Dendritic cell treated with granulocyte-macrophage colony-stimulating factor and Interleukin-4, amounts not matched to agents 40 ng/mL and 50 ng/mL, for 4 days (primary cell): ENCODE measurements around the gene FDXACB1.

Experiments
- H3K27ac Mint-ChIP-seq: one replicate; pipeline ENCODE4 v1.8.0; 2022; ENCODE audit warnings: mild to moderate bottlenecking, mixed read lengths
- H3K27me3 Mint-ChIP-seq: one replicate; pipeline ENCODE4 v1.8.0; 2022; ENCODE audit warnings: mild to moderate bottlenecking, mixed read lengths
- H3K36me3 Mint-ChIP-seq: one replicate; pipeline ENCODE4 v1.8.0; 2022; ENCODE audit warnings: low read depth, mixed read lengths
- H3K4me1 Mint-ChIP-seq: one replicate; pipeline ENCODE4 v1.8.0; 2022; ENCODE audit warnings: low read depth, mixed read lengths
- H3K4me3 Mint-ChIP-seq: one replicate; pipeline ENCODE4 v1.8.0; 2022; ENCODE audit warnings: mild to moderate bottlenecking, moderate library complexity, mixed read lengths
- H3K9me3 Mint-ChIP-seq: one replicate; pipeline ENCODE4 v1.8.0; 2022; ENCODE audit warnings: mixed read lengths
- intact Hi-C: fragments of 100-400 bp; cut with micrococcal nuclease; formaldehyde crosslinking; loops from one replicate; pipeline ENCODE4 v1.15.0; 2022

Gene FDXACB1, protein sequence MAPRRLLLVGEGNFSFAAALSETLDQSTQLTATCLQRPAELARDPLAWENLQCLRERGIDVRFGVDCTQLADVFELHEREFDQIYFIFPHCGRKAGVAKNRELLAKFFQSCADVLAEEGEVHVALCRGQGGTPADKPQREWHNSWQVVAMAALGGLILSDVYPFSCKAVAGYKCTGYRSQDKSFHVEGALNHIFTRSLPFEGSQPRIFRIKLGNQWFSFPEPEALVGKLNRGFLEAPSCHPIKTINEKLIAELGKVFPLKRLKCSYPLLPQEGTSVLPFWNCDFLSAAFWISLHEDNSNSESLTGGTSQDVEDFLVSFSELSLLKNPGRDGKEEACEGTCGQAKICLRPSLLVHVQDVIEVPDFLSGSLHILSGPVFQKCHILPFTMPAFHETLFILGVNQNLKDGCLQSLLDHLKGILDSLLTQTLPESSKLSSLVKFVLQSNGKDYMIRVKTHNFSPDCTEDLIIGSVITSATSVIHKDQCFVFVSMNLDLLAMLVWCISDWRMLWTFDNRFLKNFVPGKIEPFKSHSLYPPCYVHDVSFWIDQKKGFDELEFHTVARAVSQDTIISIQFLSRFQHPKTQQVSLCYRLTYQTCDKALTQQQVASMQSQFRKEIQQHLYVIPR

GRCh38 chr11:111878849-111879636, at the start of gene FDXACB1, which contains the start of gene CFAP68:
FDXACB1 (minus strand) TSS chr11:111879165; CDS start chr11:111879132, 33 bp downstream.
CFAP68 (plus strand) TSS chr11:111879541; CDS start chr11:111879561, 20 bp downstream.
- H3K36me3 Mint-ChIP-seq: peaks cover 26% of the 10 kb centered on the region
- peaks cover 29% of the 10 kb centered on the region for H3K4me1 Mint-ChIP-seq
- intact Hi-C loops: loop anchor here (1.0 to 5.0 kb wide), 4 partner anchors 8 to 208 kb away; partner anchors contain the start of genes ALG9, DLAT, SDHD and TIMM8B
- peak within 1 kb of the TSS; percentile 97 for H3K27ac Mint-ChIP-seq
- H3K27me3 Mint-ChIP-seq: no peaks in the 10 kb centered on the region
- H3K9me3 Mint-ChIP-seq: peaks cover 7% of the 10 kb centered on the region
- peak within 1 kb of the TSS; percentile 94 for H3K4me3 Mint-ChIP-seq

DNA sequence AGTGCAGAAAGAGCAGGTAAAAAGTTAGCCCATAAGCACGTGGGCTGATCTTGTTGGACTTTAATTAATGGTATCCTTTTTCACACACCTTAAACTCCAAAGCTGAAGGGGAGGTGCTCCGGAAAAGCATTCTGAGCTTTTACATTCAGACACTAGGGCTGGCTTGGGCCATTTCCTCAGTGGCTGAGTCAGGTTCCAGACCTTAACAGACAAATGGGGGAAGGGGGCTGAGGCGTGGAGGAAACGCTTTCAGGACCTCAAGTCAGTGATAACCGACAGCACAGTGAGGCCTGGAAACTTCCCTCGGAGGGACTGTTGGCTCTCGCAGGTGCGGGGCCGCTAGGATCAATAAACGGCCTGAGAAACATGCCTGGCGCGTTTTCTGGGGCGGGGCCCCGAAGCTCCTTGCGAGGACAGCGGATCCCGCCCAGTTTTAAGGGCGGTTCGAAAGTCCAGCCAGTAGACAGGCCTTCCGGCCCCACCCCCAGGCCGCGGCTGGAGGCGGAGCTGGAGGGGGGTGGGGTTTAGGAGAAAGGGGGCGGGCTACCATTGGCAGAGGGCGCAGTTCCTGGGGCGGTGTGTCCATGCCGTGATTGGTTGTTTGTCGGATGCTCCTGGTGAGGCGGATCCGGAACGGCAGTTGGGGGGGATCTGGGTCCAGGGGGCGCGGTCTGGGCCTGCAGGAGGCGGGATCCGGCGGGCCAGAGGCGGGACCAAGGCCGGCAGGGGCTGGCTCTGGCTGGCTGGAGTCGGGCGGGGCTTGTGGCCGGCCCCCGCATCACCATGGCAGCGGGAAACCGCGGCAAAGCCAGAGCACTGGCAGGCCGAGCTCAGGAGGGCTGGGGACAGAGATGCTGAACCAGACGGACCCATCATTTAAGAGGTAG, 47.8 kb upstream of the FDXACB1 start:
- H3K4me1 Mint-ChIP-seq: peaks cover 17% of the 10 kb centered on the region
- H3K27ac Mint-ChIP-seq: peak overlapping the region; percentile 82
- H3K27me3 Mint-ChIP-seq: no peaks in the 10 kb centered on the region
- H3K9me3 Mint-ChIP-seq: no peaks in the 10 kb centered on the region
- intact Hi-C loops: loop anchor here (1.0 to 5.0 kb wide), 5 partner anchors 47 to 301 kb away; partner anchors contain the start of genes ALG9, CFAP68, DLAT and FDXACB1
- H3K36me3 Mint-ChIP-seq: no peaks in the 10 kb centered on the region
- H3K4me3 Mint-ChIP-seq: peak overlapping the region; percentile 79

- Mint-ChIP-seq H3K4me1 (peaks cover 17% of the 10 kb centered on the region), H3K4me3 (peak overlapping the region; percentile 34), H3K27ac (peak overlapping the region; percentile 82), H3K9me3 (no peaks in the 10 kb centered on the region), H3K36me3 (no peaks in the 10 kb centered on the region), H3K27me3 (no peaks in the 10 kb centered on the region)
- intact Hi-C loops: loop anchor here (1.0 to 5.0 kb wide), 5 partner anchors 47 to 301 kb away; partner anchors contain the start of genes ALG9, CFAP68, DLAT and FDXACB1
Observed at GRCh38 chr11:111925953-111926352, 47.0 kb upstream of the FDXACB1 start.

DNA sequence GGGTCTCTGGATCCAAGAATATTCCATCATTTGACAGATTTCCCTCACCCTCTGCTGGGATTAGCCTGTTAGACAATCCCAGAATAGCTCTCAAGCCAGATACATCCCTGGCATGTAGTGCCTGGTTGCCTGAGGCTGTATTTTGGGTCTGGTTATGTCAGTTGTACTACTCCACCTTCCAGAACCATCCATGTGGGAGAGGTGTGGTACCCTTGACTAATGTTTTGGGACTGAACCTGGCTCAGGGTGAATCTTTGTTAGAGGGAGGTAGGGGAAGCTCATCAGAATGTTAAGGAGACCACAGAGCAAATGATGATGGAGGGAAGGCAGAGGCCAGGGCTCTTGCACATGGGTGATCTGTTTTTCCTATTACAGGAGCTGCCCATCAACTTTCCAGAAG, 45.0 kb upstream of the FDXACB1 start:
- Mint-ChIP-seq H3K27me3 (no peaks in the 10 kb centered on the region), H3K9me3 (no peaks in the 10 kb centered on the region), H3K27ac (peak overlapping the region; percentile 11), H3K36me3 (no peaks in the 10 kb centered on the region), H3K4me3 (no peak overlapping the region), H3K4me1 (peaks cover 17% of the 10 kb centered on the region)
- intact Hi-C loops: no loop called here

- no peak overlapping the region for H3K4me3 Mint-ChIP-seq
Observed at GRCh38 chr11:111923351-111923788, 44.4 kb upstream of the FDXACB1 start.

DNA sequence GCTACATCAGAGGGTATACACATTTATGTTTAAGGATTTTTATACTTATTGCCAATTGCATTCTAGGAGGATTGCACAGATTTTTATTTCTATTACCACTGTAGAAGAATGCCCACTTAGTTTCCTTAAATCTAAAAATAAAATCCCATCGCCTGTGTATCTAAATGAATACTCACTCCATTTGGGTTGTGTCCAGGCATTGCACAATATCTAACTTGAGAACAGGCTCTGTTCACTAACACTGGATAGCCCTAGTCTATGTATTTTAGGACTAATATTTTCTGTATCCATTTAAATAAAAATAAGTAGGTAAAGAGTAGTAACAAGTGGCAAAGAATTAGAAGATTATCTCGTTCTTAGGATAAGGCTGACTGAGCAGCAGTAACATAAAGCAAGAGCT, 43.8 kb upstream of the FDXACB1 start:
- Mint-ChIP-seq H3K4me1 (peaks cover 17% of the 10 kb centered on the region), H3K4me3 (no peak overlapping the region), H3K36me3 (no peaks in the 10 kb centered on the region), H3K27ac (no peak overlapping the region), H3K9me3 (no peaks in the 10 kb centered on the region), H3K27me3 (no peaks in the 10 kb centered on the region)
- intact Hi-C loops: no loop called here

More at GRCh38 chr11:111923351-111923788, 44.4 kb upstream of the FDXACB1 start:
- H3K36me3 Mint-ChIP-seq: no peaks in the 10 kb centered on the region
- peaks cover 17% of the 10 kb centered on the region for H3K4me1 Mint-ChIP-seq
- intact Hi-C loops: no loop called here
- no peaks in the 10 kb centered on the region for H3K27me3 Mint-ChIP-seq
- no peak overlapping the region for H3K27ac Mint-ChIP-seq
- no peaks in the 10 kb centered on the region for H3K9me3 Mint-ChIP-seq

DNA sequence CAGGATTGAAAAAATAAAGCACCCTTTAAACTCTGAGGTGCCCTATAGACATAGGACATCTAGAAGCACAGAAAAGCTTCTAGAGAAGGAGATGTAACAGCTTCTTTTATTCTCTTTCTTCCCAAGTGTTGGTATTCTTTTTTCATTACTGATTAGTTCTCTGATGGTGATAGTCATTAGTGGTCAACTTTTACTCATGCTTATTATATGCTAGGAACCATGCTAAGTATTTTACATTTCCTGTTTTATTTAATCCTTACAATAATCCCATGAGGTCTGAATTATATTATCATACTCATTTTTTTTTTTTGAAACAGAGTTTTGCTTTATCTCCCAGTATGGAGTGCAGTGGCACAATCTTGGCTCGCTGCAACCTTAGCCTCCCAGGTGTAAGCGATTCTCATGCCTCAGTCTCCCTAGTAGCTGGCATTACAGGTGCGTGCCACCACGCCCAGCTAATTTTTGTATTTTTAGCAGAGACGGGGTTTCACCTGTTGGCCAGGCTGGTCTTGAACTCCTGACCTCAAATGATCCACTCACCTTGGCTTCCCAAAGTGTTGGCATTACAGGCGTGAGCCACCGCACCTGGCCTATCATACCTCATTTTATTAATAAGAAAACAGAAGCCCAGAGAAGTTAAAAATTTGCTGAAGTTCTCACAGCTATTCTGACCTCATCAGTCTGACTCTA, 42.7 kb upstream of the FDXACB1 start:
- no peak overlapping the region for H3K27ac Mint-ChIP-seq
- peaks cover 11% of the 10 kb centered on the region for H3K4me1 Mint-ChIP-seq
- H3K9me3 Mint-ChIP-seq: no peaks in the 10 kb centered on the region
- no peaks in the 10 kb centered on the region for H3K36me3 Mint-ChIP-seq
- peaks cover 6% of the 10 kb centered on the region for H3K27me3 Mint-ChIP-seq
- intact Hi-C loops: no loop called here
- H3K4me3 Mint-ChIP-seq: no peak overlapping the region

GRCh38 chr11:111920908-111921307, 41.9 kb upstream of the FDXACB1 start:
- Mint-ChIP-seq H3K4me1 (peaks cover 3% of the 10 kb centered on the region), H3K27ac (no peak overlapping the region), H3K36me3 (no peaks in the 10 kb centered on the region), H3K9me3 (no peaks in the 10 kb centered on the region), H3K27me3 (peaks cover 14% of the 10 kb centered on the region), H3K4me3 (no peak overlapping the region)
- intact Hi-C loops: no loop called here

DNA sequence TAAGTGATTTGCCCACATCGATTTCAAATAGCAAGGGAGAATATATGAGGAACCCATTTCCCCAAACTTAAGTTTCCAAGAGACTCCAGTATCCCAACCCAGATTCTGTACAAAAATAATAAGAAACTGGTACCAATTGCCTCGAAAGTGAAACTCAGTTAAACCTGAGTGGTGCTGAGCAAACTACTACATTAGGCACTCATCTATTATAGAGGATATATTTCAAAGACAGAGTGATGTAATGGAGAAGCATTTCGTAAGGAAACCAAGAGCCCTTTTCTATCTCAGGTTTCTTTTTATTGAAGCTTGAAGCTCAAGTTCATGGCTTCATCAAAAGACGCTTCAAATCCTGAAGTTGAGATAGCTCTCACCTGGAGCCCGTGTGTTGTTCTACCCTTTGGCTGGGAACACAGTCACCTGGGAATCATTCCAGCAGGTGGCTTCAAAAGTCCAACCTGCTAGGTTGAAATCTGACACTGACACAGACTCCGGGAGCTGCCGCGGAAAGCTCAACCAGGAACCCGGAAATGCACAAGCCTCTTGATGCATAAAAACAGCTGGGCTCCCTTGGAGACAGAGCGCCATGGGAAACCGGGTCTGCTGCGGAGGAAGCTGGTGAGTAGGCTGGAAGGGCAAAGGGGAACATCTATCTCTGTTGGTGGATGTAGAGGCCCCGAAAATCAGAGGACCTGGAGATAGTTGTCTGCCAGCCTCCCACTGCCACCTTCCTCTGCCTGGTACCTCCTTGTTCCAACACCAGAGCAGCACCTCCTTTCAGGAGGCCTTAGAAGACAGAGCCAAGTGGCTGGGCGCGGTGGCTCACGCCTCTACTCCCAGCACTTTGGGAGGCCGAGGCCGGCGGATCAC, 39.7 kb upstream of the FDXACB1 start, which contains the start of gene C11orf52:
C11orf52 (plus strand) TSS at position 524 of the 867 bp plus-strand sequence; CDS start at position 584, 60 bp downstream.
- intact Hi-C loops: no loop called here
- Mint-ChIP-seq H3K27me3 (peaks cover 27% of the 10 kb centered on the region), H3K36me3 (no peaks in the 10 kb centered on the region), H3K4me3 (no peak within 1 kb of the TSS), H3K9me3 (no peaks in the 10 kb centered on the region), H3K4me1 (no peaks in the 10 kb centered on the region), H3K27ac (no peak within 1 kb of the TSS)

GRCh38 chr11:111917788-111918187, 38.8 kb upstream of the FDXACB1 start:
- intact Hi-C loops: no loop called here
- H3K27me3 Mint-ChIP-seq: peaks cover 35% of the 10 kb centered on the region
- H3K36me3 Mint-ChIP-seq: no peaks in the 10 kb centered on the region
- H3K9me3 Mint-ChIP-seq: no peaks in the 10 kb centered on the region
- H3K4me1 Mint-ChIP-seq: no peaks in the 10 kb centered on the region
- no peak overlapping the region for H3K4me3 Mint-ChIP-seq
- H3K27ac Mint-ChIP-seq: no peak overlapping the region

DNA sequence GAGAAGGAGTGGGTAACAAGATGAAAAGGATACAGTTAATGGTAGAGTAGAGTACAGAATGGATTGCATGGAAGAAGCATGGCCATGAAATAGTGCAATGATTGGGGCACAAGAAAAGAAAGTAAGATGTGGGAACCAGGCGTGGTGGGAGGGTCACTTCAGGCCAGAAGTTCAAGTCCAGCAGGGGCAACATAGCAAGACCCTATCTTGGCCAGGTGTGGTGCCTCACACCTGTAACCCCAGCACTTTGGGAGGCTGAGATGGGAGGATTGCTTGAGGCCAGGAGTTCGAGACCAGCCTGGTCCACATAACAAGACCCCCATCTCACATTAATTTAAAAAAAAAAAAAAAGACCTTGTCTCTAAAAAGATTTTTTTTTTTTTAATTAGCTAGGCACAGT, 38.3 kb upstream of the FDXACB1 start:
- H3K4me3 Mint-ChIP-seq: no peak overlapping the region

GRCh38 chr11:111916768-111917167, 37.8 kb upstream of the FDXACB1 start:
- no peak overlapping the region for H3K27ac Mint-ChIP-seq
- no peaks in the 10 kb centered on the region for H3K4me1 Mint-ChIP-seq
- intact Hi-C loops: no loop called here
- peaks cover 46% of the 10 kb centered on the region for H3K27me3 Mint-ChIP-seq
- H3K36me3 Mint-ChIP-seq: no peaks in the 10 kb centered on the region
- H3K9me3 Mint-ChIP-seq: no peaks in the 10 kb centered on the region
- no peak overlapping the region for H3K4me3 Mint-ChIP-seq

More for the DNA sequence above, 38.3 kb upstream of the FDXACB1 start:
- H3K36me3 Mint-ChIP-seq: no peaks in the 10 kb centered on the region
- no peaks in the 10 kb centered on the region for H3K4me1 Mint-ChIP-seq
- peaks cover 40% of the 10 kb centered on the region for H3K27me3 Mint-ChIP-seq
- H3K27ac Mint-ChIP-seq: no peak overlapping the region
- H3K9me3 Mint-ChIP-seq: no peaks in the 10 kb centered on the region
- intact Hi-C loops: no loop called here
